ENCODE results near the gene PPP4R3B. TPM values are rescaled to one million over a fixed set of nuclear protein-coding genes. Genes with fewer than 3 reads are reported as not detected.

Gene PPP4R3B
- 22.9 TPM for total RNA-seq
- long read RNA-seq, full-length matches to known transcripts = 6 of 21 reads
- long read RNA-seq, partial matches to known transcripts = 5 of 21 reads
- long read RNA-seq, other reads (novel, unspliced or antisense) = 10 of 21 reads

- Histone ChIP-seq H3K36me3 (peaks cover 33% of the 10 kb centered on the region), H3K4me3 (peak within 1 kb of the TSS; percentile 87), H3K27me3 (ENCODE audit: low read depth) (no peaks in the 10 kb centered on the region), H3K27ac (replicated peaks) (peak within 1 kb of the TSS; percentile 94), H3K9me3 (replicated peaks) (no peaks in the 10 kb centered on the region), H3K4me1 (peaks cover 86% of the 10 kb centered on the region)
- TF ChIP-seq CTCF (IDR thresholded peaks at IDR 0.05; ENCODE audit: borderline replicate concordance) = peak; percentile 68
- peak; percentile 100 for DNase-seq
- intact Hi-C loops (cut with micrococcal nuclease) = no loop called here
Observed at GRCh38 chr2:55617175-55618024, at the start of gene PPP4R3B. PPP4R3B (minus strand) TSS chr2:55617622; CDS start chr2:55617285, 337 bp downstream.

- no peaks in the 10 kb centered on the region for H3K27me3 ChIP-seq (ENCODE audit: low read depth)
- intact Hi-C loops (cut with micrococcal nuclease) = no loop called here
- no peak for DNase-seq
- no peaks in the 10 kb centered on the region for H3K4me1 ChIP-seq
- no peak overlapping the region for H3K27ac ChIP-seq (replicated peaks)
- H3K36me3 ChIP-seq = peaks cover 58% of the 10 kb centered on the region
- H3K4me3 ChIP-seq = no peak overlapping the region
- H3K9me3 ChIP-seq (replicated peaks) = no peaks in the 10 kb centered on the region
- no peak for TF ChIP-seq CTCF (IDR thresholded peaks at IDR 0.05; ENCODE audit: borderline replicate concordance)
Observed at GRCh38 chr2:55653255-55653654, 35.8 kb upstream of the PPP4R3B start.

GRCh38 chr2:55649211-55649610, 31.8 kb upstream of the PPP4R3B start:
- Histone ChIP-seq H3K27me3 (ENCODE audit: low read depth) (no peaks in the 10 kb centered on the region), H3K4me1 (no peaks in the 10 kb centered on the region), H3K9me3 (replicated peaks) (no peaks in the 10 kb centered on the region), H3K4me3 (no peak overlapping the region), H3K36me3 (peaks cover 49% of the 10 kb centered on the region), H3K27ac (replicated peaks) (no peak overlapping the region)
- intact Hi-C loops (cut with micrococcal nuclease) = no loop called here
- DNase-seq = no peak
- TF ChIP-seq CTCF (IDR thresholded peaks at IDR 0.05; ENCODE audit: borderline replicate concordance) = no peak

- intact Hi-C loops (cut with micrococcal nuclease) = no loop called here
- H3K27ac ChIP-seq (replicated peaks) = no peak overlapping the region
- no peaks in the 10 kb centered on the region for H3K9me3 ChIP-seq (replicated peaks)
- TF ChIP-seq CTCF (IDR thresholded peaks at IDR 0.05; ENCODE audit: borderline replicate concordance) = no peak
- no peaks in the 10 kb centered on the region for H3K4me1 ChIP-seq
- H3K27me3 ChIP-seq (ENCODE audit: low read depth) = no peaks in the 10 kb centered on the region
- H3K4me3 ChIP-seq = no peak overlapping the region
- DNase-seq = no peak
- H3K36me3 ChIP-seq = peaks cover 96% of the 10 kb centered on the region
Observed at GRCh38 chr2:55636831-55637230, 19.4 kb upstream of the PPP4R3B start.

GRCh38 chr2:55628931-55629330, 11.5 kb upstream of the PPP4R3B start:
- no peak overlapping the region for H3K4me3 ChIP-seq
- intact Hi-C loops (cut with micrococcal nuclease) = no loop called here
- H3K27ac ChIP-seq (replicated peaks) = no peak overlapping the region
- DNase-seq = no peak
- no peaks in the 10 kb centered on the region for H3K9me3 ChIP-seq (replicated peaks)
- H3K36me3 ChIP-seq = peaks cover 18% of the 10 kb centered on the region
- TF ChIP-seq CTCF (IDR thresholded peaks at IDR 0.05; ENCODE audit: borderline replicate concordance) = no peak
- no peaks in the 10 kb centered on the region for H3K27me3 ChIP-seq (ENCODE audit: low read depth)
- H3K4me1 ChIP-seq = peaks cover 2% of the 10 kb centered on the region
